HG02943 (cell line): ENCODE data around the gene GPR89A.
"Not testable (repeated sequence)": the region's sequence is repeated elsewhere in the genome, so short reads cannot be mapped to it uniquely, and the experiment has no call there.

Experiments
- ATAC-seq: cut with Tn5 transposase; IDR thresholded peaks from one replicate; pipeline ENCODE4 v1.9.1; 2021; ENCODE audit warnings: mild to moderate bottlenecking, low read depth, moderate library complexity; ENCODE audit not compliant: unreplicated experiment

The GPR89A gene

DNA sequence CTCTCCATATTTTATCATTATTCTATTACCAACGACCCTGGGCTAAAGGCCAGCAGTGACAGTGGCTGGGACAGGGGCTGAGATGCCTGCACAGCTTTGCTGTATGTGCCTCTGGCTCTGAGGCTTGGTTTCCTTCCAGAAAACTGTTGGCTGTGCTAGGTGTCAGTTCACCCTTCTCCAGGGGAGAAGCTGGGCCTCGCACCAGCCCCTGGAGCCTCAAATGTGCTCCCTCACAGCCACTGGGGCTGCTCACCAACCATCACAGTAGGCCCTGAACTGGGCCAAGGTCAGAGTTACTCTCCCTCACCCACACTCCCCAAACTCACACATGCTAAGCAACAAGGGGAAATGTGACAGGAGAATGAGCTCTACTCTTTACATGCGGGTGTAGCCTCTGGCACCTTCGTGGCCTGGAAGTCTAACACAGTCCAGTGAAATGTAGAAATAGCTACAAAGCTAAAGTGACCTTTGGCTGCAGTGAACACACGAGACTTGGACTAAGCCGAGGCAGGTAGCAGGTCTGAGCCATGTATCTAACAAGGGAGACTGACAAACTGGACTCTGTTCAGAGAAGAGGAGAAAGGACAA is 106.8 kb downstream of the GPR89A start:
- ATAC-seq, result no peak

DNA sequence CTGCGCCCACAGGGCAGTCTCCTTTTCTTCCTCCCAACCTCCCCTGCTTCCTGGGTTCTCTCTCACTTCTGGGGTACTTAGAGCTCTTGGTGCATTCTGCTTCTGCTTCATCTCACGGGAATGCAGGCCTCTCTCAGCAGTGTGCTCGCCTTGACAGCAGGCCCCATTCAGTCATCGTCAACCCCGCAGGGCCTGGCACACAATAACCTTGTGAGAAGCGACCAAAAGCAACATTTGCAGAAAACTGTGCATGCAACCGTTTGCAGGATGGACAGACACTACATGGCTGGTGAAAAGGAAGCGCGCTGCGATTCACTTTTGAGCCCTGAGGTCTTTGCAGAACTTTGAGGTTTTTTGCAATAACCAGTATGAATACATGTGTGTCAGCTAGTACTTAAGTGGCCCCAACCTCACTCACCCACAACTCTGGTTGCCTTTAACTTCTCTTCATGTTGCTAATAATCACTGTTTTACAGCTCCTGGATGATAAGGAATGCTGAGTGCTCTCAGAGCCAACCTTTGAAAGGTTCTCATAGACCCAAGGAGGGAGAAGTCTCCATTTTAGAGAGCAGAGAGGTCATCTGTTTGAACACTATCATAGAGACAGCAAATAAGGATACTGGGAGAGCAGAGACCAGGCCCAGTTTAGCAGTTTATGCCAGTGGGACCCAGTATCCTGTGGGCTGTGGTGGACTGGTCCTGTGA is 109.0 kb downstream of the GPR89A start:
- ATAC-seq, result no peak

DNA sequence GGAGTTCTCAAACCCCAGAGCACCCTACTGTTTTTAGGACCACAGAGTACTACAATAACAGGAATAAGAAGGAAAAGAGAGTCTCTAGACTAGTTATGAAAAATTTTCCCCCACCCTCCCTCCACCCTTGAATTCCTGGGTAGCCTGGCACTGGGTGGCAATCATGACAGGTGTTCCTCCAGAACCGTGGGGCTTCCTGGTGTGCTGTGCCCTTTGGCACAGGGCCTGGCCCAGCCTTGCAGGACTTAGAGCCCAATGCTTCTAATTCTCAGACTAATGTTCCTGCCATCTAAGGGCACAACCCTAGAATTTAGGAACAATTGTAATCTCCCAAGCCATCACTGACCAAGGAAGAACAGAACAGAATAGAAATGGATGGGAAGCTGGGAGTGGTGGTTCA is 110.0 kb downstream of the GPR89A start:
- no peak for ATAC-seq

DNA sequence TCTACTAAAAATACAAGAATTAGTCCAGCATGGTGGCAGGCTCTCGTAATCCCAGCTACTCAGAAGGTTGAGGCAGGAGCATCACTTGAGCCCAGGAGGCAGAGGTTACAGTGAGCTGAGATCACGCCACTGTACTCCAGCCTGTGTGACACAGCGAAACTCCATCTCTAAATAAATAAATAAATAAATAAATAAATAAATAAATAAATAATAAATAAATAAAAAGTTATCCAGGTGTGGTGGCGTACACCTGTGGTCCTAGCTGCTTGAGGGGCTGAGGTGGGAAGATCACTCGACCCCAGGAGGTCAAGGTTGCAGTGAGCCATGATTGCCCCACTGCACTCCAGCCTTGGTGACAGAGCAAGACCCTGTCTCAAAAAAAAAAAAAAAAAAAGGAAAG is 110.7 kb downstream of the GPR89A start:
- not testable (repeated sequence) for ATAC-seq

- ATAC-seq, result no peak
Observed at GRCh38 chr1:145719230-145720079, 111.7 kb downstream of the GPR89A start, which contains the start of gene CD160. Gene CD160, plus strand, starts transcription at chr1:145719499. Its CDS starts 8,829 bp downstream, at chr1:145728328.
